ENCODE measurements around the gene PRRC2B. TPM values are rescaled to one million over a fixed set of nuclear protein-coding genes. Genes with fewer than 3 reads are reported as not detected.

Gene PRRC2B
- total and polyA plus RNA-seq, 2 of the 13 experiments (the other 11 are each of a cell fraction or from before 2014, with no cell fraction given): 20.8 to 37.4 TPM

- Histone ChIP-seq H3K4me1 (ENCODE audit: insufficient read depth, low read length) (peaks cover 7% of the 10 kb centered on the region), H3K9ac (ENCODE audit: insufficient read depth, low read depth, low read length) (no peak overlapping the region), H3K79me2 (ENCODE audit: insufficient read depth, low read length) (no peaks in the 10 kb centered on the region), H3K27ac (ENCODE audit: extremely low read length, insufficient read depth, low read length) (no peak overlapping the region), H2AFZ (ENCODE audit: low read length) (no peak overlapping the region), H3K27me3 (ENCODE audit: control insufficient read depth in 1 of 2, insufficient read depth in 2 of 2, low read length in 2 of 2) (no peaks in the 10 kb centered on the region), H3K4me2 (ENCODE audit: low read depth, low read length) (no peak overlapping the region), H3K36me3 (replicated peaks in 1 of 2; ENCODE audit: control insufficient read depth in 1 of 2, insufficient read depth in 2 of 2, low read length in 2 of 2) (peaks cover 21 to 57% of the 10 kb centered on the region in 2 experiments), H3K9me3 (ENCODE audit: low read length) (no peaks in the 10 kb centered on the region), H3K4me3 (replicated peaks in 1 of 3; ENCODE audit: insufficient read depth in 1 of 3, low read depth in 2 of 3, low read length in 3 of 3) (no peak overlapping the region), H4K20me1 (ENCODE audit: insufficient read depth, low read length) (no peaks in the 10 kb centered on the region)
- DNase-seq (ENCODE audit: low spot score) (no peak), FAIRE-seq (no peak), ATAC-seq (no peak)
- intact Hi-C loops (cut with micrococcal nuclease; ENCODE audit: unreplicated experiment): no loop called here
- CTCF ChIA-PET (ENCODE audit: low intra/inter-chr PET ratio, low total read pairs): no interaction called here
- TF ChIP-seq ZNF280B (CRISPR knock-in tag; IDR thresholded peaks at IDR 0.05; ENCODE audit: borderline replicate concordance) (no peak), ATF6 (CRISPR knock-in tag; conservative IDR thresholded peaks at IDR 0.05) (no peak), MYNN (CRISPR knock-in tag; IDR thresholded peaks at IDR 0.05; ENCODE audit: low read depth) (no peak), ZBTB20 (CRISPR knock-in tag; IDR thresholded peaks at IDR 0.05; ENCODE audit: borderline replicate concordance, low read depth) (no peak), ZNF12 (CRISPR knock-in tag; IDR thresholded peaks at IDR 0.05) (no peak), ZNF337 (CRISPR knock-in tag; IDR thresholded peaks at IDR 0.05; ENCODE audit: borderline replicate concordance, low read depth) (no peak), HES4 (CRISPR knock-in tag; IDR thresholded peaks at IDR 0.05; ENCODE audit: borderline replicate concordance) (no peak), REPIN1 (CRISPR knock-in tag; IDR thresholded peaks at IDR 0.05; ENCODE audit: borderline replicate concordance, low read depth) (no peak), AGO1 (IDR thresholded peaks at IDR 0.05; ENCODE audit: low read depth, low read length, poor library complexity, severe bottlenecking) (no peak), ZNF616 (CRISPR knock-in tag; IDR thresholded peaks at IDR 0.05; ENCODE audit: low read depth) (no peak), HIC2 (CRISPR knock-in tag; IDR thresholded peaks at IDR 0.05; ENCODE audit: low read depth) (no peak), PRDM10 (CRISPR knock-in tag; IDR thresholded peaks at IDR 0.05; ENCODE audit: low read depth) (no peak)
- 100% methylated on average over 9 of the region's 15 CpGs for WGBS (ENCODE audit: low lambda C conversion rate)
- in situ Hi-C loops (cut with HindIII; ENCODE audit: extremely low pct_ligation_motif_present, low pct_unique_long_range_greater_than_20kb): no loop called here
- BruUV-seq (replicated peaks): no TSS peak
- POLR2A ChIA-PET: no interaction called here
These were observed 119.3 kb downstream of the PRRC2B start for GRCh38 chr9:131513177-131513576.
